Activated T-helper 1 cell treated with anti-CD3 and anti-CD28 coated beads, Interleukin-12 subunit alpha, Interleukin-12 subunit beta, Interleukin-2, Interleukin-4 antibody, amounts not matched to agents 30 ng/mL and 10 ng/mL and 1 ng/mL, durations not matched to agents 14 hours and 24 hours and 36 hours (primary cell): ENCODE data around the gene PEX13. TPM values are rescaled to one million over a fixed set of nuclear protein-coding genes. Genes with fewer than 3 reads are reported as not detected.
A peak's percentile ranks its signal among the peaks of the same experiment; 100 is the strongest.
"Not testable (repeated sequence)": the region's sequence is repeated elsewhere in the genome, so short reads cannot be mapped to it uniquely, and the experiment has no call there.

Experiments
- DNase-seq: peaks from one replicate; pipeline ENCODE4 v3.0.0; 2021; ENCODE audit warnings: low spot score
- H3K27ac Mint-ChIP-seq: one replicate; pipeline ENCODE4 v1.8.0; 2021; ENCODE audit warnings: mild to moderate bottlenecking, mixed read lengths
- H3K27me3 Mint-ChIP-seq: one replicate; pipeline ENCODE4 v1.8.0; 2022; ENCODE audit warnings: mild to moderate bottlenecking, moderate library complexity, mixed read lengths; ENCODE audit not compliant: insufficient read depth
- H3K36me3 Mint-ChIP-seq: one replicate; pipeline ENCODE4 v1.8.0; 2021; ENCODE audit warnings: low read depth, mixed read lengths
- H3K4me1 Mint-ChIP-seq: one replicate; pipeline ENCODE4 v1.8.0; 2021; ENCODE audit warnings: low read depth, mixed read lengths
- H3K4me3 Mint-ChIP-seq: one replicate; pipeline ENCODE4 v1.8.0; 2021; ENCODE audit warnings: mild to moderate bottlenecking, moderate library complexity, mixed read lengths
- H3K9me3 Mint-ChIP-seq: one replicate; pipeline ENCODE4 v1.8.0; 2021; ENCODE audit warnings: mixed read lengths
- intact Hi-C: fragments of 100-400 bp; cut with micrococcal nuclease; formaldehyde crosslinking; loops from one replicate; pipeline ENCODE4 v1.15.1; 2024
- total RNA-seq: library from RNA; stranded (reverse); gene quantifications from 2 replicates; pipeline ENCODE4 v1.2.3, GENCODE V29; 2022

Gene PEX13
- total RNA-seq, 1 donor from 2014 or later, result 15.9 TPM

GRCh38 chr2:60987041-60987440 is 30.5 kb upstream of the PEX13 start:
- no peak overlapping the region for H3K4me3 Mint-ChIP-seq
- peaks cover 6% of the 10 kb centered on the region for H3K4me1 Mint-ChIP-seq
- DNase-seq, result no peak

DNA sequence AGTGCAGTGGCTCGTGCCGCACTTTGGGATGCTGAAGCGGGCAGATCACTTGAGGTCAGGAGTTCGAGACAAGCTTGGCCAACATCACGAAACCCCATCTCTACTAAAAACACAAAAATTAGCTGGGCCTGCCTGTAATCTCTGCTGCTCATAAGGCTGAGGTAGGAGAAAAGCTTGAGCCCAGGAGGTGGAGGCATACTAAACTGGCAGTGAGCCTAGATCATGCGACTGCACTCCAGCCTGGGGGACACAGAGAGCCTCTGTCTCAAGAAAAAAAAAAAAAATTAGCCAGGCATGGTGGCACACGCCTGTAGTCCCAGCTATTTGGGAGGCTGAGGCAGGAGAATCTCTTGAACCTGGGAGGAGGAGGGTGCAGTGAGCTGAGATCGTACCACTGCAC is 29.9 kb upstream of the PEX13 start:
- peaks cover 20% of the 10 kb centered on the region for H3K36me3 Mint-ChIP-seq
- H3K4me1 Mint-ChIP-seq, H3K27me3 Mint-ChIP-seq, DNase-seq, H3K27ac Mint-ChIP-seq, H3K4me3 Mint-ChIP-seq, intact Hi-C loops: not testable (repeated sequence)
- H3K9me3 Mint-ChIP-seq, result peaks cover 18% of the 10 kb centered on the region

More at GRCh38 chr2:60987041-60987440, 30.5 kb upstream of the PEX13 start:
- H3K27ac Mint-ChIP-seq, result no peak overlapping the region
- no peaks in the 10 kb centered on the region for H3K27me3 Mint-ChIP-seq
- peaks cover 17% of the 10 kb centered on the region for H3K9me3 Mint-ChIP-seq
- intact Hi-C loops, result no loop called here
- peaks cover 19% of the 10 kb centered on the region for H3K36me3 Mint-ChIP-seq

DNA sequence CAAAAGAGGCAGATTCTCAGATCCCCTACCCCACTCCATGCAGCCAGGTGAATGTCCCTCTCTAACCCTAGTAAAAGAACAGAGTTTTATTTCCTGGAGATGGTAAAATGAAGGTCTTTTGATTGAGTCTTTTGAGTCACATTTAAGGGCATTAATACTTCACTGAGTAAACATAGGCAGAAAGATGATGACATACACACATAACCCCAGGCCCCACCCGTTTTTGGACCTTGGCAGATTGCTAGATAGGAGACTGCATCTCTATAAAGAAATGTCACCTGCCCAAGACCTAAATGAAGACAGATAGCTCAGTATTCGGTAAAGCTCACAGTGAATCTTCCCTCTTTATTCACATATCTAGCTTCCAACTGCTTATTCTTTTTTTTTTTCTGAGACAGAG is 28.3 kb upstream of the PEX13 start:
- Mint-ChIP-seq H3K27ac (no peak overlapping the region), H3K4me1 (peaks cover 15% of the 10 kb centered on the region)

DNA sequence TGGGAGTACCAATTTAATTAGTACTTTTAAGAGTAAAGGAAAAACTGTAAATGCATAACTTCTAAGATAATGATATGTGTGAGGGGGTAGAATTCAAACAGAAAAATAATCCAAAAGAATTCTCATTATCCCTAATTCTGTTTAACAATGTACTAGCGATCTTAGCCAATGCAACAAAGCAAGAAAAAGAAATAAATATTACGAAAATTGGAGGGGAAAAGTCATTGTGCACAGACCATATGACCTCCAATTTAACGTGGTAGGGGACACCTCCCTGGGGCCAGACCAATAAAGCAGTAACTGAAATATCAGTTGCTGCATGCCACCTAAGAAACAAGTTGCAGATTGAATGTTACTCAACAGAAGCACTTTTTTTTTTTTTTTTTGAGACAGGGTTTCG is 25.9 kb upstream of the PEX13 start:
- no peak for DNase-seq
- Mint-ChIP-seq H3K36me3 (peaks cover 20% of the 10 kb centered on the region), H3K4me1 (peaks cover 15% of the 10 kb centered on the region), H3K27me3 (no peaks in the 10 kb centered on the region), H3K27ac (peak overlapping the region; percentile 9), H3K9me3 (peaks cover 21% of the 10 kb centered on the region), H3K4me3 (no peak overlapping the region)
- intact Hi-C loops, result loop anchor here (10.0 kb wide), 1 partner anchor 47 kb away; no protein-coding TSS in a partner anchor

More for the DNA sequence above, 28.3 kb upstream of the PEX13 start:
- DNase-seq, result no peak
- Mint-ChIP-seq H3K27me3 (no peaks in the 10 kb centered on the region), H3K36me3 (peaks cover 22% of the 10 kb centered on the region), H3K4me3 (no peak overlapping the region), H3K9me3 (peaks cover 21% of the 10 kb centered on the region)
- intact Hi-C loops, result no loop called here

GRCh38 chr2:60992985-60993392 is 24.5 kb upstream of the PEX13 start:
- H3K27ac Mint-ChIP-seq, result peak overlapping the region; percentile 18
- H3K9me3 Mint-ChIP-seq, result peaks cover 21% of the 10 kb centered on the region
- intact Hi-C loops, result loop anchor here (10.0 kb wide), 1 partner anchor 48 kb away; no protein-coding TSS in a partner anchor
- H3K27me3 Mint-ChIP-seq, result no peaks in the 10 kb centered on the region
- peaks cover 15% of the 10 kb centered on the region for H3K36me3 Mint-ChIP-seq
- H3K4me3 Mint-ChIP-seq, result no peak overlapping the region
- DNase-seq, result no peak
- peaks cover 15% of the 10 kb centered on the region for H3K4me1 Mint-ChIP-seq

DNA sequence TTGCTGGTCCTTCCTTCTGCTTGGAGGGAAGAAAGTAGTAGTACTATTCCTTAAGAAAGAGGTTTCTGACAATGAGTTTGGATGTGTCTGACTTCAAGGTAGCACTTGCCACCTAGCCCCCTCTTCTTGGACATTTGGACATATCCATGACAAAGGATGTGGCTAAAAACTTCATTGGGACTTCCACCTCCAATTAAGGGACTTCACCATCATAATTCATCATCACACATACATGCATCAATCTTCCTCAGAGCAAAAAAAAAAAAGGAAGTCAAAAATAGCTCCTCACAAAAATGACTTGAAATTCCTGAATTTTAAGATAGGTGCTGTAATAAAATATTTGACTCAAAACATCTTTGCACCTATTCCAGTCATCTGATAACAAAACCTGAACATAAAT is 23.4 kb upstream of the PEX13 start:
- peaks cover 15% of the 10 kb centered on the region for H3K36me3 Mint-ChIP-seq
- H3K27me3 Mint-ChIP-seq, result no peaks in the 10 kb centered on the region
- no peak for DNase-seq
- H3K4me1 Mint-ChIP-seq, result peaks cover 13% of the 10 kb centered on the region
- no peak overlapping the region for H3K4me3 Mint-ChIP-seq
- intact Hi-C loops, result loop anchor here (10.0 kb wide), 1 partner anchor 49 kb away; no protein-coding TSS in a partner anchor
- H3K27ac Mint-ChIP-seq, result no peak overlapping the region
- peaks cover 21% of the 10 kb centered on the region for H3K9me3 Mint-ChIP-seq

GRCh38 chr2:60998628-60999545 is 18.6 kb upstream of the PEX13 start:
- no peaks in the 10 kb centered on the region for H3K4me1 Mint-ChIP-seq
- H3K4me3 Mint-ChIP-seq, result no peak overlapping the region
- no peaks in the 10 kb centered on the region for H3K36me3 Mint-ChIP-seq
- H3K9me3 Mint-ChIP-seq, result no peaks in the 10 kb centered on the region
- H3K27me3 Mint-ChIP-seq, result no peaks in the 10 kb centered on the region
- intact Hi-C loops, result loop anchor here (1.0 to 10.0 kb wide), 8 partner anchors 22 to 292 kb away; no protein-coding TSS in a partner anchor
- no peak for DNase-seq
- no peak overlapping the region for H3K27ac Mint-ChIP-seq

GRCh38 chr2:61005736-61006135 is 11.8 kb upstream of the PEX13 start:
- no peaks in the 10 kb centered on the region for H3K27me3 Mint-ChIP-seq
- H3K27ac Mint-ChIP-seq, result no peak overlapping the region
- H3K36me3 Mint-ChIP-seq, result peaks cover 3% of the 10 kb centered on the region
- no peaks in the 10 kb centered on the region for H3K4me1 Mint-ChIP-seq
- H3K4me3 Mint-ChIP-seq, result no peak overlapping the region
- intact Hi-C loops, result no loop called here
- no peak for DNase-seq
- H3K9me3 Mint-ChIP-seq, result no peaks in the 10 kb centered on the region

DNA sequence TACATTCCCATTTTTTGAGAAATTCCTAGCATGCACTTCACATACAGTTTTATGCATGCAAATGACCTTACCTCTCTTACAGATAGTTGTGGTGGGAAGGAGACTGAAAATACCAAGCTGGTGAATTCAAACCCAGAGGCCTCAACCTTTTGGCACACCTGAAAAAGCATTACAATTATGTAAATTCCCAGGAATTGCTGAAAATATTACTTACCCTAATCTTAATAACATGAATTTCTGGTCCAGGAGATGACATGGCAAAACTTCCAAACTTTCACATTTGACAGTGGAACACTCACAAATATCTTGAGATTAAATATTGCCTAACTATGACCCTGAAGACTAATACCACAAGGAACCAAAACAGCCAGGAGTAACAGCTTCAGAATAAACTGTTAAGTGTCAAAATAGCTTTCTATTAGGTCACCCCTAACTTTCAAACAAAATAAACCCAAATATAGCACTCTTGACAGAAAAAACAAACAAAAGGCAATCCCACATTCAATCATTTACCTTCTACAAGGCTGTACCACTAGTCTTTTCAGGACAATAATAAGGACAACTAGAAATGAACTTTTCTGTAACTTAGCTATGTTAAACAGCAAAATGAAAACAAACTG is 10.9 kb upstream of the PEX13 start:
- H3K36me3 Mint-ChIP-seq, result peaks cover 3% of the 10 kb centered on the region
- no peaks in the 10 kb centered on the region for H3K9me3 Mint-ChIP-seq
- H3K27me3 Mint-ChIP-seq, result no peaks in the 10 kb centered on the region
- DNase-seq, result no peak
- intact Hi-C loops, result no loop called here
- no peaks in the 10 kb centered on the region for H3K4me1 Mint-ChIP-seq
- no peak overlapping the region for H3K27ac Mint-ChIP-seq
- no peak overlapping the region for H3K4me3 Mint-ChIP-seq

DNA sequence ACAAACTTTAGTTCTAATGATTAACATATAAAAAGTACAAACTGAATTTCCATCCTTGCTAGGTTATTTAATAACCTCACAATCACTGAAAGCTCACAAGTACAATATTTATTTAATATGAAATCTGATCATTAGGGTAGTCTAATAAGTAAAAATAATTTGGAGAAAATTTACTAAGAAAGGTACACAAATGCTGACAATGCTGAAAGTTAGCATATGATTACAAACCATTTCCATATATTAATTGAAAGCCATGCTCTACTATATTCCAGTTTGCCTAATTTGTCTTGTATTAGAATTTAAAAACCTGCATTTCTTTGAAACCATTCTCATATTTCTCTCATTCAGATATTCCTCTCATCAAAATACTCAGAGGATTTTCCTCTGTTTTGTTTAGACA is 8.2 kb upstream of the PEX13 start:
- H3K9me3 Mint-ChIP-seq, result no peaks in the 10 kb centered on the region
- H3K36me3 Mint-ChIP-seq, result peaks cover 5% of the 10 kb centered on the region
- no peaks in the 10 kb centered on the region for H3K27me3 Mint-ChIP-seq
- no peak overlapping the region for H3K4me3 Mint-ChIP-seq
- no peak overlapping the region for H3K27ac Mint-ChIP-seq
- no peak for DNase-seq
- H3K4me1 Mint-ChIP-seq, result peaks cover 10% of the 10 kb centered on the region
- intact Hi-C loops, result no loop called here

- no peak overlapping the region for H3K27ac Mint-ChIP-seq
- H3K9me3 Mint-ChIP-seq, result no peaks in the 10 kb centered on the region
- H3K4me1 Mint-ChIP-seq, result peaks cover 22% of the 10 kb centered on the region
- peaks cover 5% of the 10 kb centered on the region for H3K36me3 Mint-ChIP-seq
- no peak for DNase-seq
- H3K27me3 Mint-ChIP-seq, result no peaks in the 10 kb centered on the region
- no peak overlapping the region for H3K4me3 Mint-ChIP-seq
- intact Hi-C loops, result no loop called here
Observed at GRCh38 chr2:61011678-61012077, 5.8 kb upstream of the PEX13 start.

GRCh38 chr2:61012303-61012702 is 5.2 kb upstream of the PEX13 start:
- H3K9me3 Mint-ChIP-seq, DNase-seq, H3K4me3 Mint-ChIP-seq, H3K36me3 Mint-ChIP-seq, intact Hi-C loops, H3K27me3 Mint-ChIP-seq, H3K27ac Mint-ChIP-seq: not testable (repeated sequence)
- H3K4me1 Mint-ChIP-seq, result peaks cover 23% of the 10 kb centered on the region

GRCh38 chr2:61013382-61013781 is 4.1 kb upstream of the PEX13 start:
- no peak overlapping the region for H3K4me3 Mint-ChIP-seq
- H3K4me1 Mint-ChIP-seq, result peaks cover 24% of the 10 kb centered on the region
- H3K9me3 Mint-ChIP-seq, result no peaks in the 10 kb centered on the region
- no peaks in the 10 kb centered on the region for H3K27me3 Mint-ChIP-seq
- intact Hi-C loops, result no loop called here
- no peak overlapping the region for H3K27ac Mint-ChIP-seq
- peaks cover 5% of the 10 kb centered on the region for H3K36me3 Mint-ChIP-seq
- no peak for DNase-seq
